ENCODE results near the gene NOC4L. TPM values are rescaled to one million over a fixed set of nuclear protein-coding genes. Genes with fewer than 3 reads are reported as not detected.
A peak's percentile ranks its signal among the peaks of the same experiment; 100 is the strongest.

NOC4L gene
- total RNA-seq, 1 experiment from 2014 or later, result 39.6 TPM

DNA sequence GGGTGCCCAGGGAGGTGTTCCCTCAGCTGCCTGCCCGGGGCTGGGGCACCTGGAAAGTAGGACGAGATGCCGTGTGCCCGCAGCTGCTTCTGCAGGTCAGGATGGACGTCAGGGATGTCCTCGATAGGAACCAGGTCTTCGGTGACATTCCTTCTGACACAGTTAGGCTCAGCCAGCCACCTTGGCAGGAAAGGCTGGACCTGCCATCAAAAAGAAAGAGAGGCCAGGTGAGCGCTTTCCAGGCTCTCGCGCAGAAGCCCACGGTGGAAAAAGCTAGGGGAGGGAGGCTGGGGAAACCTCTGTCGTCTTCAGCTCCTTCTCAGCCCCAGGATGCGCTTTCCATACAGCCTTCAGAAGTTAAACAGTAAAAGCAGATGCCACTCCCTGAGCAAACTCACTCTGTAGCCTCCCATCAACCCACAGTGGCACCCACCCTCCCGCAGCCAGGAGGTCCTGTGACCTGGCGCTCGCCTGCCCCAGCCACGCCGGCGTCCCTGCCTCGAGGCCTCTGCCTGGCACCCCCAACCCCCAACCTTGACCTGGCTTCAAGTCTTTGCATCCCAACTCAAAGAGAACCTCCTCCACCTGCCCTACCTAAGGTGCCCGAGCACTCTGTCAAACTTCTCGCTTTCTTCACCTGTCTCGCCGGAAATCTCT, 1.4 kb upstream of the NOC4L start:
- no peaks in the 10 kb centered on the region for H3K4me1 Mint-ChIP-seq (ENCODE audit: low read depth, unreplicated experiment)
- peak overlapping the region; percentile 85 for H3K4me3 Mint-ChIP-seq (ENCODE audit: unreplicated experiment)
- ChIA-PET CTCF (no interaction called here), POLR2A (no interaction called here)
- Histone ChIP-seq H3K4me1 (peaks cover 6% of the 10 kb centered on the region), H3K4me3 (ENCODE audit: low read depth, low read length) (peak overlapping the region; percentile 90), H3K36me3 (ENCODE audit: control insufficient read depth, insufficient read depth, low read length) (no peaks in the 10 kb centered on the region; the same call in none of the 2 replicates), H3K27me3 (replicated peaks; ENCODE audit: control insufficient read depth, insufficient read depth, low read length) (no peaks in the 10 kb centered on the region), H3K9me3 (no peaks in the 10 kb centered on the region)
- H3K27ac Mint-ChIP-seq (ENCODE audit: unreplicated experiment), result peak overlapping the region; percentile 45
- H3K9me3 Mint-ChIP-seq (ENCODE audit: unreplicated experiment), result no peaks in the 10 kb centered on the region
- intact Hi-C loops (cut with micrococcal nuclease; ENCODE audit: unreplicated experiment), result no loop called here
- no peak for TF ChIP-seq CTCF (IDR thresholded peaks at IDR 0.05; ENCODE audit: insufficient read depth in 1 of 2, low read depth in 1 of 2, low read length in 1 of 2, severe bottlenecking in 1 of 2, unreplicated experiment in 1 of 2)
- no peaks in the 10 kb centered on the region for H3K27me3 Mint-ChIP-seq (ENCODE audit: insufficient read depth, unreplicated experiment)
- H3K36me3 Mint-ChIP-seq (ENCODE audit: insufficient read depth, unreplicated experiment), result peaks cover 53% of the 10 kb centered on the region
- DNase-seq, result no peak
- TSS peak; percentile 28 for BruUV-seq (replicated peaks)

- peaks cover 56% of the 10 kb centered on the region for H3K36me3 Mint-ChIP-seq (ENCODE audit: insufficient read depth, unreplicated experiment)
Observed at GRCh38 chr12:132143336-132144071, 753 bp upstream of the NOC4L start.

More at GRCh38 chr12:132143336-132144071, 753 bp upstream of the NOC4L start:
- intact Hi-C loops (cut with micrococcal nuclease; ENCODE audit: unreplicated experiment), result loop anchor here (2.0 kb wide), 1 partner anchor 59 kb away; no protein-coding TSS in a partner anchor
- BruUV-seq (replicated peaks), result no TSS peak
- no peaks in the 10 kb centered on the region for H3K9me3 Mint-ChIP-seq (ENCODE audit: unreplicated experiment)
- DNase-seq, result no peak
- H3K27me3 Mint-ChIP-seq (ENCODE audit: insufficient read depth, unreplicated experiment), result no peaks in the 10 kb centered on the region
- TF ChIP-seq CTCF (IDR thresholded peaks at IDR 0.05; ENCODE audit: insufficient read depth in 1 of 2, low read depth in 1 of 2, low read length in 1 of 2, severe bottlenecking in 1 of 2, unreplicated experiment in 1 of 2), result no peak
- H3K36me3 ChIP-seq (ENCODE audit: control insufficient read depth, insufficient read depth, low read length), result no peaks in the 10 kb centered on the region; the same call in none of the 2 replicates
- H3K9me3 ChIP-seq, result no peaks in the 10 kb centered on the region
- POLR2A ChIA-PET, result no interaction called here
- H3K4me3 Mint-ChIP-seq (ENCODE audit: unreplicated experiment), result peak overlapping the region; percentile 85
- peaks cover 6% of the 10 kb centered on the region for H3K4me1 ChIP-seq
- no peaks in the 10 kb centered on the region for H3K27me3 ChIP-seq (replicated peaks; ENCODE audit: control insufficient read depth, insufficient read depth, low read length)
- CTCF ChIA-PET, result no interaction called here
- H3K27ac Mint-ChIP-seq (ENCODE audit: unreplicated experiment), result peak overlapping the region; percentile 89
- no peaks in the 10 kb centered on the region for H3K4me1 Mint-ChIP-seq (ENCODE audit: low read depth, unreplicated experiment)
- H3K4me3 ChIP-seq (ENCODE audit: low read depth, low read length), result peak overlapping the region; percentile 90

Measured in Caco-2 (cell line).